Measurements from ENCODE around the gene DYNC1I1. TPM values are rescaled to one million over a fixed set of nuclear protein-coding genes. Genes with fewer than 3 reads are reported as not detected.
A peak's percentile ranks its signal among the peaks of the same experiment; 100 is the strongest.

DYNC1I1 gene
- polyA plus RNA-seq, 1 of the 3 experiments (the other 2 are of a cell fraction), result 0.05 TPM

- no peak for TF ChIP-seq RFX5 (IDR thresholded peaks at IDR 0.05; ENCODE audit: low read length)
- no peak for TF ChIP-seq RCOR1 (IDR thresholded peaks at IDR 0.05; ENCODE audit: low read length)
Measured at GRCh38 chr7:96034940-96035727, 262.8 kb downstream of the DYNC1I1 start (continued).

- no peaks in the 10 kb centered on the region for H3K36me3 ChIP-seq (replicated peaks in 1 of 2; ENCODE audit: control insufficient read depth in 1 of 2, insufficient read depth in 2 of 2, low read length in 1 of 2)
- H3K4me3 ChIP-seq (ENCODE audit: low read depth in 2 of 2, low read length in 1 of 2), result no peak overlapping the region
- H3F3A ChIP-seq (replicated peaks; ENCODE audit: insufficient read depth), result no peaks in the 10 kb centered on the region
- ChIA-PET POLR2A (no interaction called here), CTCF (interaction anchor here (0.7 to 1.4 kb wide), 6 partner anchors 9 to 1026 kb away, joined by 3 to 4 read pairs (median 4); no protein-coding TSS in a partner anchor)
- H3K9me2 ChIP-seq, result no peaks in the 10 kb centered on the region
- H2AFZ ChIP-seq (ENCODE audit: low read depth), result no peak overlapping the region
- 29% methylated on average over 3 of the region's 3 CpGs for WGBS (ENCODE audit: low lambda C conversion rate)
- TF ChIP-seq RXRA (IDR thresholded peaks at IDR 0.05; ENCODE audit: borderline replicate concordance, low read depth) (no peak), USF1 (IDR thresholded peaks at IDR 0.05; ENCODE audit: borderline replicate concordance, low read depth) (no peak), GATA2 (CRISPR knock-in tag; IDR thresholded peaks at IDR 0.05) (peak; percentile 57), ELF1 (IDR thresholded peaks at IDR 0.05) (no peak)
- no peak overlapping the region for H3K9ac ChIP-seq
- peak; percentile 10 for DNase-seq
- H3K4me1 ChIP-seq (ENCODE audit: control insufficient read depth in 1 of 2, insufficient read depth in 2 of 2, low read depth in 1 of 2, low read length in 1 of 2), result no peaks in the 10 kb centered on the region
- no peak overlapping the region for H3K27ac ChIP-seq (ENCODE audit: low read depth in 2 of 2, low read length in 1 of 2)
- no peaks in the 10 kb centered on the region for H3K79me2 ChIP-seq (ENCODE audit: insufficient read depth)
- H3K9me3 ChIP-seq, result no peaks in the 10 kb centered on the region
- H4K20me1 ChIP-seq (ENCODE audit: insufficient read depth), result no peaks in the 10 kb centered on the region
- no peak overlapping the region for H3K4me2 ChIP-seq
- H3K27me3 ChIP-seq (ENCODE audit: insufficient read depth), result peaks cover 6% of the 10 kb centered on the region; the same call in 1 of the 2 replicates
Measured at GRCh38 chr7:96040250-96040772, 268.0 kb downstream of the DYNC1I1 start.

DNA sequence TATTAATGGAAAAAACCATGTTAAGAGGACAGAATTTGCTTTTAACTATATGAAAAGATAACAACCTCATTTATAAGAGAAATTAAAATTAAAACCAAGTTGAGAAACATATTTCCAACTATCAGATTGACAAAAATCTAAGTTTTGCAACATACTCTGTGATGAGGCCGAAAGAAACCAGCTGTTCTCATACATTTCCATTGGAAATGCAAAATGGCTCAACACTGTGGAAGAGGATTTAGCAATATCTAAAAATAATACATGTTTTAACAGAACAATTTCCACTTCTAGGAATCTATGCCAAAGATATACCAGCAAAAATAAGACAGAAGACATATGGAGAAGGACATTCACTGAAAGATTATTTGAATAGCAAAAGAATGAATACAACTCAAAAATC lies 268.8 kb downstream of the DYNC1I1 start:
- no peak for DNase-seq
- H3K36me3 ChIP-seq (replicated peaks in 1 of 2; ENCODE audit: control insufficient read depth in 1 of 2, insufficient read depth in 2 of 2, low read length in 1 of 2), result no peaks in the 10 kb centered on the region
- no peak for TF ChIP-seq RFX5 (IDR thresholded peaks at IDR 0.05; ENCODE audit: low read length)
- H3K9me2 ChIP-seq, result no peaks in the 10 kb centered on the region
- H3K27me3 ChIP-seq (ENCODE audit: insufficient read depth), result peaks cover 6% of the 10 kb centered on the region; the same call in 1 of the 2 replicates
- 44% methylated on average over 1 of the region's 1 CpG for WGBS (ENCODE audit: low lambda C conversion rate)
- ChIA-PET POLR2A (no interaction called here), CTCF (no interaction called here)
- no peak overlapping the region for H3K9ac ChIP-seq
- no peaks in the 10 kb centered on the region for H3K4me1 ChIP-seq (ENCODE audit: control insufficient read depth in 1 of 2, insufficient read depth in 2 of 2, low read depth in 1 of 2, low read length in 1 of 2)
- H3K4me2 ChIP-seq, result no peak overlapping the region
- H2AFZ ChIP-seq (ENCODE audit: low read depth), result no peak overlapping the region
- no peak overlapping the region for H3K4me3 ChIP-seq (ENCODE audit: low read depth in 2 of 2, low read length in 1 of 2)
- H3K9me3 ChIP-seq, result no peaks in the 10 kb centered on the region
- H4K20me1 ChIP-seq (ENCODE audit: insufficient read depth), result no peaks in the 10 kb centered on the region
- H3K79me2 ChIP-seq (ENCODE audit: insufficient read depth), result no peaks in the 10 kb centered on the region
- H3K27ac ChIP-seq (ENCODE audit: low read depth in 2 of 2, low read length in 1 of 2), result no peak overlapping the region
- no peaks in the 10 kb centered on the region for H3F3A ChIP-seq (replicated peaks; ENCODE audit: insufficient read depth)

DNA sequence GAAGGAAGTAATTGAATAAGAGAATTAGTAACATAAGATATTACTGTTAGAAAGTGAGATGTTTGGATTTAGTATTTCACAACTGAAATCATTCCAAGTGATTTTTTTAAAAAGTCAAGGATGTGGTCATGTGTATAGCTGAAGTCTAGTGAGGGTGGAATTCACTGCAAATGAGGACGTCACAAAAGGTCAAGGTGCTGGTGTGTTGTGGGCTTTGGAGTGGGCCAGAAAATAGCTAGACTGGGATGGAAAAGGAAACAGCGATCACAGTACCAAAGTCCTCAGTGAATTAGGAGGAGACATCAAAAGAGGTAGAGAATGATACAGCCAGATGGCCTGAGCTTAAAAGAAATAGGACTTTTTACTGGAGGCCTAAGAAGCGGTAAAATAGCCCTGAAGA lies 272.8 kb downstream of the DYNC1I1 start:
- Histone ChIP-seq H3K9me2 (no peaks in the 10 kb centered on the region), H3F3A (replicated peaks; ENCODE audit: insufficient read depth) (no peaks in the 10 kb centered on the region), H3K4me3 (ENCODE audit: low read depth in 2 of 2, low read length in 1 of 2) (no peak overlapping the region), H4K20me1 (ENCODE audit: insufficient read depth) (no peaks in the 10 kb centered on the region), H3K9me3 (no peaks in the 10 kb centered on the region), H3K4me2 (no peak overlapping the region), H3K27ac (ENCODE audit: low read depth in 2 of 2, low read length in 1 of 2) (no peak overlapping the region), H3K9ac (no peak overlapping the region), H3K4me1 (ENCODE audit: control insufficient read depth in 1 of 2, insufficient read depth in 2 of 2, low read depth in 1 of 2, low read length in 1 of 2) (no peaks in the 10 kb centered on the region), H3K27me3 (ENCODE audit: insufficient read depth) (no peaks in the 10 kb centered on the region), H2AFZ (ENCODE audit: low read depth) (no peak overlapping the region), H3K36me3 (replicated peaks in 1 of 2; ENCODE audit: control insufficient read depth in 1 of 2, insufficient read depth in 2 of 2, low read length in 1 of 2) (no peaks in the 10 kb centered on the region), H3K79me2 (ENCODE audit: insufficient read depth) (no peaks in the 10 kb centered on the region)
- ChIA-PET POLR2A (no interaction called here), CTCF (interaction anchor here (0.8 to 1.3 kb wide), 2 partner anchors 30 to 41 kb away, joined by 3 to 4 read pairs; no protein-coding TSS in a partner anchor)
- TF ChIP-seq FOXM1 (IDR thresholded peaks at IDR 0.05; ENCODE audit: low read depth), result no peak
- 33% methylated on average over 3 of the region's 3 CpGs for WGBS (ENCODE audit: low lambda C conversion rate)
- no peak for DNase-seq
